Activated T-helper 17 cell treated with anti-CD3 and anti-CD28 coated beads, Interleukin-2, amount 50 U/mL, for 72 hours (primary cell): ENCODE results near the gene GRID2. TPM values are rescaled to one million over a fixed set of nuclear protein-coding genes. Genes with fewer than 3 reads are reported as not detected.

ENCODE experiments used
- ATAC-seq: fragments of 150-1000 bp; cut with Tn5 transposase; replicated peaks from 2 replicates; pipeline ENCODE4 v1.10.0; 2021; ENCODE audit warnings: mild to moderate bottlenecking, moderate library complexity
- H3K27ac Mint-ChIP-seq: one replicate; pipeline ENCODE4 v1.8.0; 2022; ENCODE audit warnings: mixed read lengths
- H3K27me3 Mint-ChIP-seq: one replicate; pipeline ENCODE4 v1.8.0; 2022; ENCODE audit warnings: mixed read lengths
- H3K36me3 Mint-ChIP-seq: one replicate; pipeline ENCODE4 v1.8.0; 2022; ENCODE audit warnings: low read depth, mild to moderate bottlenecking, mixed read lengths
- H3K4me1 Mint-ChIP-seq: one replicate; pipeline ENCODE4 v1.8.0; 2022; ENCODE audit warnings: mixed read lengths
- H3K4me3 Mint-ChIP-seq: one replicate; pipeline ENCODE4 v1.8.0; 2022; ENCODE audit warnings: mild to moderate bottlenecking, mixed read lengths
- H3K9me3 Mint-ChIP-seq: one replicate; pipeline ENCODE4 v1.8.0; 2022; ENCODE audit warnings: mixed read lengths
- total RNA-seq, 2 donors: library from RNA; stranded (reverse); gene quantifications; one replicate each; pipeline ENCODE4 v1.2.3, GENCODE V29; 2022

Gene GRID2
- total RNA-seq, 2 donors from 2014 or later: not detected

GRCh38 chr4:93368968-93369367, 1065.2 kb downstream of the GRID2 start:
- Mint-ChIP-seq H3K27ac (no peak overlapping the region), H3K27me3 (no peaks in the 10 kb centered on the region), H3K9me3 (peaks cover 10% of the 10 kb centered on the region), H3K36me3 (no peaks in the 10 kb centered on the region), H3K4me3 (no peak overlapping the region), H3K4me1 (no peaks in the 10 kb centered on the region)
- ATAC-seq: no peak

GRCh38 chr4:93370256-93370655, 1066.5 kb downstream of the GRID2 start:
- H3K27ac Mint-ChIP-seq: no peak overlapping the region
- H3K27me3 Mint-ChIP-seq: no peaks in the 10 kb centered on the region
- no peak for ATAC-seq
- peaks cover 10% of the 10 kb centered on the region for H3K9me3 Mint-ChIP-seq
- no peak overlapping the region for H3K4me3 Mint-ChIP-seq
- H3K4me1 Mint-ChIP-seq: no peaks in the 10 kb centered on the region
- no peaks in the 10 kb centered on the region for H3K36me3 Mint-ChIP-seq

GRCh38 chr4:93373893-93374860, 1070.4 kb downstream of the GRID2 start:
- Mint-ChIP-seq H3K27me3 (no peaks in the 10 kb centered on the region), H3K4me3 (no peak overlapping the region), H3K4me1 (no peaks in the 10 kb centered on the region), H3K9me3 (peaks cover 8% of the 10 kb centered on the region), H3K27ac (no peak overlapping the region), H3K36me3 (no peaks in the 10 kb centered on the region)
- ATAC-seq: no peak

GRCh38 chr4:93384241-93384640, 1080.5 kb downstream of the GRID2 start:
- Mint-ChIP-seq H3K36me3 (no peaks in the 10 kb centered on the region), H3K4me3 (no peak overlapping the region), H3K27ac (no peak overlapping the region), H3K27me3 (no peaks in the 10 kb centered on the region), H3K4me1 (no peaks in the 10 kb centered on the region), H3K9me3 (peaks cover 5% of the 10 kb centered on the region)
- no peak for ATAC-seq

GRCh38 chr4:93384887-93385286, 1081.1 kb downstream of the GRID2 start:
- no peaks in the 10 kb centered on the region for H3K27me3 Mint-ChIP-seq
- H3K4me3 Mint-ChIP-seq: no peak overlapping the region
- no peaks in the 10 kb centered on the region for H3K4me1 Mint-ChIP-seq
- H3K27ac Mint-ChIP-seq: no peak overlapping the region
- no peak for ATAC-seq
- peaks cover 3% of the 10 kb centered on the region for H3K9me3 Mint-ChIP-seq
- no peaks in the 10 kb centered on the region for H3K36me3 Mint-ChIP-seq

- no peaks in the 10 kb centered on the region for H3K36me3 Mint-ChIP-seq
- H3K4me1 Mint-ChIP-seq: no peaks in the 10 kb centered on the region
- H3K9me3 Mint-ChIP-seq: no peaks in the 10 kb centered on the region
- ATAC-seq: no peak
- H3K4me3 Mint-ChIP-seq: no peak overlapping the region
- H3K27ac Mint-ChIP-seq: no peak overlapping the region
- no peaks in the 10 kb centered on the region for H3K27me3 Mint-ChIP-seq
Observed at GRCh38 chr4:93394545-93395081, 1090.8 kb downstream of the GRID2 start.

GRCh38 chr4:93396272-93396671, 1092.5 kb downstream of the GRID2 start:
- no peaks in the 10 kb centered on the region for H3K36me3 Mint-ChIP-seq
- no peaks in the 10 kb centered on the region for H3K4me1 Mint-ChIP-seq
- ATAC-seq: no peak
- H3K9me3 Mint-ChIP-seq: no peaks in the 10 kb centered on the region
- H3K27ac Mint-ChIP-seq: no peak overlapping the region
- no peak overlapping the region for H3K4me3 Mint-ChIP-seq
- no peaks in the 10 kb centered on the region for H3K27me3 Mint-ChIP-seq

GRCh38 chr4:93403571-93403970, 1099.8 kb downstream of the GRID2 start:
- H3K36me3 Mint-ChIP-seq: no peaks in the 10 kb centered on the region
- no peak overlapping the region for H3K4me3 Mint-ChIP-seq
- H3K9me3 Mint-ChIP-seq: peaks cover 9% of the 10 kb centered on the region
- ATAC-seq: no peak
- no peaks in the 10 kb centered on the region for H3K27me3 Mint-ChIP-seq
- H3K27ac Mint-ChIP-seq: no peak overlapping the region
- H3K4me1 Mint-ChIP-seq: no peaks in the 10 kb centered on the region

GRCh38 chr4:93407493-93408275, 1103.9 kb downstream of the GRID2 start:
- Mint-ChIP-seq H3K4me3 (no peak overlapping the region), H3K9me3 (peaks cover 21% of the 10 kb centered on the region), H3K4me1 (no peaks in the 10 kb centered on the region), H3K27me3 (no peaks in the 10 kb centered on the region), H3K27ac (no peak overlapping the region), H3K36me3 (no peaks in the 10 kb centered on the region)
- ATAC-seq: no peak

GRCh38 chr4:93409035-93409434, 1105.3 kb downstream of the GRID2 start:
- Mint-ChIP-seq H3K27me3 (no peaks in the 10 kb centered on the region), H3K4me3 (no peak overlapping the region), H3K36me3 (no peaks in the 10 kb centered on the region)

GRCh38 chr4:93414041-93414550, 1110.3 kb downstream of the GRID2 start:
- H3K4me3 Mint-ChIP-seq: no peak overlapping the region
- ATAC-seq: no peak
- no peaks in the 10 kb centered on the region for H3K27me3 Mint-ChIP-seq
- no peak overlapping the region for H3K27ac Mint-ChIP-seq
- peaks cover 19% of the 10 kb centered on the region for H3K9me3 Mint-ChIP-seq
- H3K4me1 Mint-ChIP-seq: no peaks in the 10 kb centered on the region
- H3K36me3 Mint-ChIP-seq: no peaks in the 10 kb centered on the region

More at GRCh38 chr4:93409035-93409434, 1105.3 kb downstream of the GRID2 start:
- no peaks in the 10 kb centered on the region for H3K4me1 Mint-ChIP-seq
- no peak for ATAC-seq
- H3K9me3 Mint-ChIP-seq: peaks cover 22% of the 10 kb centered on the region
- H3K27ac Mint-ChIP-seq: no peak overlapping the region

GRCh38 chr4:93416344-93417128, 1112.8 kb downstream of the GRID2 start:
- no peaks in the 10 kb centered on the region for H3K27me3 Mint-ChIP-seq
- H3K27ac Mint-ChIP-seq: no peak overlapping the region

GRCh38 chr4:93431371-93431770, 1127.6 kb downstream of the GRID2 start:
- no peak for ATAC-seq
- peaks cover 5% of the 10 kb centered on the region for H3K9me3 Mint-ChIP-seq
- no peak overlapping the region for H3K4me3 Mint-ChIP-seq
- H3K36me3 Mint-ChIP-seq: no peaks in the 10 kb centered on the region
- no peaks in the 10 kb centered on the region for H3K27me3 Mint-ChIP-seq
- no peaks in the 10 kb centered on the region for H3K4me1 Mint-ChIP-seq
- H3K27ac Mint-ChIP-seq: no peak overlapping the region

More at GRCh38 chr4:93416344-93417128, 1112.8 kb downstream of the GRID2 start:
- no peaks in the 10 kb centered on the region for H3K4me1 Mint-ChIP-seq
- H3K36me3 Mint-ChIP-seq: no peaks in the 10 kb centered on the region
- no peak overlapping the region for H3K4me3 Mint-ChIP-seq
- peaks cover 9% of the 10 kb centered on the region for H3K9me3 Mint-ChIP-seq
- ATAC-seq: no peak

- Mint-ChIP-seq H3K36me3 (no peaks in the 10 kb centered on the region), H3K27me3 (no peaks in the 10 kb centered on the region), H3K4me1 (no peaks in the 10 kb centered on the region), H3K4me3 (no peak overlapping the region), H3K27ac (no peak overlapping the region), H3K9me3 (peaks cover 5% of the 10 kb centered on the region)
- no peak for ATAC-seq
Observed at GRCh38 chr4:93433840-93434239, 1130.1 kb downstream of the GRID2 start.
